HG03135 (cell line): ENCODE data around the gene ELMOD2.
"Not testable (repeated sequence)": the region's sequence is repeated elsewhere in the genome, so short reads cannot be mapped to it uniquely, and the experiment has no call there.

Experiments used
- ATAC-seq: cut with Tn5 transposase; IDR thresholded peaks from one replicate; pipeline ENCODE4 v1.9.1; 2021; ENCODE audit warnings: mild to moderate bottlenecking, moderate library complexity; ENCODE audit not compliant: unreplicated experiment

ELMOD2 gene

GRCh38 chr4:140523857-140524742, at the start of gene ELMOD2:
ELMOD2 (plus strand) TSS chr4:140524168; CDS start chr4:140525429, 1,261 bp downstream.
- ATAC-seq: peak; percentile 100

GRCh38 chr4:140483445-140483844, 40.5 kb upstream of the ELMOD2 start:
- ATAC-seq: no peak

GRCh38 chr4:140485939-140486338, 38.0 kb upstream of the ELMOD2 start:
- ATAC-seq: no peak

GRCh38 chr4:140497405-140497746, 26.6 kb upstream of the ELMOD2 start:
- ATAC-seq: no peak

DNA sequence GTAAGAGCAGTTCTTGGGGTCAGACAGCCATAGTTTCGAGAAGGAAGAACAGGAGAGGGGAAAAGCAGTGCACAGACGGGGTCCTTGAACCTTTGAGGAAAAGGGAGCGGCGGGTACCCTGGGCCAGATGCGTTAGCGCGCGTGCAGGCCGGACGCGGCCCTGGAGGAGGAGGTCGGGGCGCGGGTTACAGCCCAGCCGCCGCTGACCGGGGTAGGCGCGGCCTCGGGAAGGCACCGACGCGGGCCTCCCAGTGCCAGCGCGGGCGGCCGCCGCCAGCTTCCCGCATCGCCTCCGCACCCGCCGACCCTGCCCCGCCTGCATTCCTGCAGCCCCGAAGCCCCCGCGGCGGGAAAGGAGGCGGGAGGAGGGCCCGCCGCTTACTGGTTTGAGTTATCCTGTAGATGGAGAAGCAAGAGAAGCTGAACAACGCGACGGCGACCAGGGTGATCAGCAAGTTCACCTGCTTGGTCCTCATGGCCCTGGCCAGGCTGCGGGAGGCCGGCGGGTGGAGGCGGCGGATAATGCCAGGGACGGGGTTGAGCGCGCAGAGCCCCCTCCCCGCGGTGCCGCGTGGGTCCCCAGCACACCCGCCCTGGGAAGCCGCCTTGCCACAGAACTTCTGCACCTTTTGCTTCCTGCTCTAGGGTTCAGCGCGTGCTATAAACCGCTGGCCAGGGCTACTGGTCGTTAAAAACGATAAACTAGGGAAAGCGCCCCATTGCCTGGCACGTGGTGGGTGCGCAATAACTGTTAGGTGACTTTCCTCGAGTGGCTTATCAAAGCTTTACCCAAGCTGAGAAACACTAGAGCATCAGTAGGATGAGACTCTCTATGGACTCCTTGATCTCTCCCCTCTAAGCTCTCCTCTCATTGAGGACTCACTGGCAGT, 26.0 kb upstream of the ELMOD2 start, which contains the start of gene MGAT4D:
Gene MGAT4D, minus strand, starts transcription at position 547 of the 890 bp plus-strand sequence. Its CDS starts 71 bp downstream, at position 476.
- no peak for ATAC-seq

- no peak for ATAC-seq
Observed at GRCh38 chr4:140499391-140499790, 24.6 kb upstream of the ELMOD2 start.

DNA sequence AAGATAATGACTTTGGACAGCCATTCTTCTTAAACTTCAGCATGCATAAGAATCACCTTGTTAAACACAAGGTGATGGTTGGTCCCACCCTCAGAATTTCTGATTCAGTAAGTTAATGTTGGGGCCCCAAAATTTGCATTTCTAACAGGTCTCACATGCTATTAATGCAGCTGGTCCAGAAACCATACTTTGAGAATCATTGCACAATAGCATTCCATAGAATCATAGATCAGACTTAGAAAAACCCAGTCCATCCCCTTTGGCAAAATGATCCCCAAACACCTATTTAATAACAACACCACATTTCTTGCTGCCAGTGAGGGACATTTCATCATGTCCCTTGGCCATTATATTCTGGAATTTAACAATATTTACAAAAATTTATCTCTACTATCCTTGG, 19.7 kb upstream of the ELMOD2 start:
- ATAC-seq: no peak

DNA sequence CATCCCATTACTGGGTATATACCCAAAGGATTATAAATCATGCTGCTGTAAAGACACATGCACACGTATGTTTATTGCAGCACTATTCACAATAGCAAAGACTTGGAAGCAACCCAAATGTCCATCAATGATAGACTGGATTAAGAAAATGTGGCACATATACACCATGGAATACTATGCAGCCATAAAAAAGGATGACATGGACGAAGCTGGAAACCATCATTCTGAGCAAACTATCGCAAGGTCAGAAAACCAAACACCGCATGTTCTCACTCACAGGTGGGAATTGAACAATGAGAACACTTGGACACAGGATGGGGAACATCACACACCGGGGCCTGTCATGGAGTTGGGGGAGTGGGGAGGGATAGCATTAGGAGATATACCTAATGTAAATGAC, 10.2 kb upstream of the ELMOD2 start:
- ATAC-seq: not testable (repeated sequence)

- no peak for ATAC-seq
Observed at GRCh38 chr4:140515423-140515822, 8.5 kb upstream of the ELMOD2 start.

GRCh38 chr4:140523370-140523856, 555 bp upstream of the ELMOD2 start:
- peak; percentile 16 for ATAC-seq

- ATAC-seq: no peak
Observed at GRCh38 chr4:140529434-140529833, 5.5 kb downstream of the ELMOD2 start.

DNA sequence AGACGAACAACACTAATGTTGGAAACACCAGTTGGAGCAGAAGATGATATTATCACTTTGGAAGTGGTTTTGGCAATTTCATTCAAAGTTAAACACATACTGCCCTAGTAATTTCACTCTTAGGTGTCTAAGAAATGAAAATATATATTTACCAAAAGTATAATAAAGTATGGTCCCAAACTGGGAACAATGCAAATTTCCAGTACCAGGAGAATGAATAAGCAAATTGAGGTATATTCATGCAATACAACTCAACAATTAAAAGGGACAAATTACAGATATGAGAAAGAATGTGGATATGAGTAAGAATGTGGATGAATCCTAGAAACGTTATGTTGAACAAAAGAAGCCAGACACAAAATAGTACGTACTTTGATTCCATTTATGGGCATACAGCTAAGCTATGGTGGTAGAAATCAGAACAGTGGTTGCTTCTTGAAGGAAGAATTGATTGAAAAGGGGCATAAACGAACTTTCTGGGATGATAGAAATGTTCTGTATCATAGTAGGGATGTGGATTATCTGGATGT, 10.0 kb downstream of the ELMOD2 start:
- ATAC-seq: no peak

- ATAC-seq: peak; percentile 100
Observed at GRCh38 chr4:140556372-140557085, 32.6 kb downstream of the ELMOD2 start.

DNA sequence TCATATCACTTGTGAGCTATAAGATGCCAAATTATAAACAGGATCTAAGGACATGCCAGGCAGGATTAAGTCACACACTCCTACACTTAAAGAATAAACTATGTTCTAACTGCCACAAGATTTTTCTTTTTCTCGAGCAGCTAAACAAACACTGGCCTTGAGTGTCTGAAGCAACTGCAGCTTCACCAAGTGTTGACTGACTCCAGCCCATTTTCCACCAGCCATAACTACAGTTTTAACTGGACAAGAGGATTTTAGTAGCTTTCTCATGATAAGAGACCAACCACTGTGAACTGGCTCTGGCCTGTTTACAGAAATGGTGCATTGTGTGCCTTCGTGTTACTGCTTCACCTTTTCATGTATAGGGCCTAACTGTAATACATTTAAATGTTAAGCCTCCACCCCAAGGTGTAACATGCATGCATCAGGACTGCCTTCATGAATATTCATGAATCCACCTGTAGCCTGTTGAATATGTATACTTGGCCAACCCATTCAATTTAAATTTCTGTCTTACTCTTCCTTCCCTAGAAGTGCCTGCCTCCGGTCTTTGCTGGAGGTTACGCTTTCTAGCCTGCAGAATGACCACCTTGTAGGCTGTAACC, 34.0 kb downstream of the ELMOD2 start:
- ATAC-seq: no peak

DNA sequence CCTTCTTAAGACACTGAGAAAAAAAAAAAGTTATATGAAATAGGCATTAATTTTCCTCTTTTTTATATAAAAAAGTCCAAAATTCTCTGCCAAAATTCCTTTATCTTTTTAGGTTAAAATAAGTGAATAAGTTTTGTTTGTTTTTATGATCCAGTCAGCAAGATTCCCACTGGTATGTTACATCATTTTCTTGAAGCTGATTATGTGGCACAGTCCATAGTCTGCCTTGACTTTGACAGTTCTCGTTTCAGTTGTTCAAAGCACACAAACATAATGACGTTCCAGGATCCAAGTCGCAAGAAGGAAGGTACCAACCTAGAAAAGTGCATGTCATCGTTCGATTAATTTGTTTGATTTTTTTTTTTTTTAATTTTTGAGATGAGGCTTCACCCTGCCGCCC, 35.7 kb downstream of the ELMOD2 start:
- no peak for ATAC-seq

- no peak for ATAC-seq
Observed at GRCh38 chr4:140568507-140569306, 44.7 kb downstream of the ELMOD2 start, which contains the start of gene UCP1. UCP1 (minus strand) TSS chr4:140568961; CDS start chr4:140568729, 232 bp downstream.

DNA sequence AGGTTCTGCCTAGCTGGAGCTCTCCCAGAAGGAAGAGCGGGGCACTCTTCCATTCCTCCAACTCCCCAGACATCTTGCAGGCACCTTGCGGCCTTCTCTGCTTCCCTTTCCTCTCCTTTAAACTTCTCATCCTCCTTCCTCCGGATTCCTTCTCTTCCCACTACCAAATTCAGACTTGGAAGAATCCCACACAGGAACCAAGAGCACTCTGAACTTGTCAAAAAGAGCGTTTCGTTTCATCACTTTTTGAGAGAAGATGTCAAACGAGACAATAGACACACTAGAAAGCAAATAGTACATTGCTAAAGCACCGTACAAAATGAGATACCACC, 45.3 kb downstream of the ELMOD2 start:
- no peak for ATAC-seq

- no peak for ATAC-seq
Observed at GRCh38 chr4:140571620-140572019, 47.7 kb downstream of the ELMOD2 start.

DNA sequence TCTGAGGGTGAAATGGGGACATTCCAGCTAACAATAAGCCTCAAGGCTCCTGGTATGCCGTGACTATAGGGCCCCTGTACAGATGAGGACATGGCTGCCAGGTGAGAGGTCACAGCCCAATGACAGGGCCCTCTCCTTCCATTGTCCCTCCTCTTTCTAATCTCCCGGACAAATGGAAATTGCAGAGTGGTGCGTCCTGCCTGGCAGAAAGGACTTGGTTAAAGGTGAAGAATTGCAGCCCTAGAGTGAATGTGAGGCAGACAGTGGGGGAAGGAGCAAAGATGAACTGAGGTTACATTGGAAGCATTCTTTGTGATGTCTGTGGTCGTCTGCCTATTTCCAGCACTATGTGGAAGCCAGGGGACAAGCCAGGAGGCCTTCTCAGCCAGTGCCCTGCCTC, 51.5 kb downstream of the ELMOD2 start:
- ATAC-seq: no peak
